Measurements from ENCODE around the gene IRX2.

The IRX2 gene

DNA sequence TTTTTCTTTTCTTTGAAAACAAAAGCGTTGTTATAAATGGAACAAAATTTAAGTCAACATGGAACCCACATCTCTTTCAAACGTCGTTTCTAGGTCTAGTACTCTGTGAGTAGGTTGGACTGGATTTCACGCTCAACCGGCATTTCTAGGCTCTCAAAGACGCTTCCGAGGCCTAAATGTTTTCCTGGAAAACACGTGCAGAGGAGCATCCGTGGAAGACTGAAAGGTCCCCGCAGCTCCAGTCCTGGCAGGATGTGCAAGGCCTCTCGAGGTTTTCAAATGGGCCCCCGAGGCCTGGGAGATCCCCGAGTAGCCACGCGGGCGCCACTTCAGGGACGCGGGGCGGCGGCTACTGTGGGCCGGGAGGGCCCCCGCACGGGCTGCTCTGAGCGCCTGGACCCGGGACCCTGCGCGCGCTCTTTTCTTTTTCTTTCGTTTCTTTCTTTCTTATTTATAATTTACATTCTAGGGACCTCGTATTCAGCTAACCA lies 4.2 kb upstream of the IRX2 start:
- DNase-seq (ENCODE audit: low spot score): no peak

DNA sequence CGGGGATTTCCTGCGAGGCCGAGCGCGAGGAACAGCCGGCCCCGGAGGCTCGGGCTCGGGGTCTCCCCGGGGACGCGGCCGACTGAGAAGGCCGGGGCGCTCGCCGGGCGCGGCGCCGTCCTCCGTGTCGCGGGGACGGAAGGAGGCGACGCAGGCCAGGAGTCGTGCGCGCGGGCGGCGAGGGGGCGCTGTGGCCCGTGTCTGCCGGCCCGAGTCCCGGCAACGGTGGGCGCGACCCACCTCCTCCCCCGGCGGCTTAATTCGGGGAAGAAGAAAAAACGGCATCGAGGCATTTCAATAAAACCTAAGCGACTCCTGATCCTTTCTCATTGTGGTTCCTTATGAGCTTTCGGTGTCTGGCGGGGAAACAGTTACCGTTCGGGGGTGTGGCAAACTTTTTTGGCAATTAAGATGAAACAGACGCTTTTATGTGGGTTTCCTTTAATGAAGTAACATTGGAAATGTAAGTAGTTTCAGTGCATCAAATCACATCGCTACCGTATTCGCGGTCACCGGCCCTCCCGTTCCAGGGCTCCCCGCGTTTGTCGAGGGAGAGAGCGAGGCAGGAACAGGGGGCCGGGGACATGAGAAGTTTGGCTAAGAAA lies 3.7 kb upstream of the IRX2 start:
- no peak for DNase-seq (ENCODE audit: low spot score)

DNA sequence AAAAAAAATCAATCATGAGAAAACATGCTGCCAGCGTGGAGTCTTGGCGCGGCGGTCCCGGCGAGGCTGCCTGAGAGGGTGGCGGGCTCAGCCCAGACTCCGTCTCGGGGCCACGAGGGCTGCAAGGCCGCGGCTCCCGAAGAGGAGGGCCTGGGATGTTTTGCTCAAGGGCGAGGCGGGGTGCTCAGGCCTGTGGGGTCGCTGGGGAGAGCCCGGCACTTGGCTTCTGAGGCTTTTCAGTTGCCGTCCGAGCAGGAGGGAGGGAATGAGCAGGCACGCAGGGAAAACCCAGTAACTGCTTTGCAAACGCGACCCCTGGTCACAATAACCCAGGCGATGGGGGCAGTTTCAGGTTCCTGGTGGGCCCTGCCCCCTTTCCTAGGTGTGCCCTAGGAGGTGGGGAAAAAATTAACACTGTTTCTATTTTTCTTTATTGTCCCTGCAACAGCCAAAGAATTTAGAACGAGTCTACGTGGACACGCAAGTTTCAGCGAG lies 3.2 kb upstream of the IRX2 start:
- DNase-seq (ENCODE audit: low spot score): no peak

DNA sequence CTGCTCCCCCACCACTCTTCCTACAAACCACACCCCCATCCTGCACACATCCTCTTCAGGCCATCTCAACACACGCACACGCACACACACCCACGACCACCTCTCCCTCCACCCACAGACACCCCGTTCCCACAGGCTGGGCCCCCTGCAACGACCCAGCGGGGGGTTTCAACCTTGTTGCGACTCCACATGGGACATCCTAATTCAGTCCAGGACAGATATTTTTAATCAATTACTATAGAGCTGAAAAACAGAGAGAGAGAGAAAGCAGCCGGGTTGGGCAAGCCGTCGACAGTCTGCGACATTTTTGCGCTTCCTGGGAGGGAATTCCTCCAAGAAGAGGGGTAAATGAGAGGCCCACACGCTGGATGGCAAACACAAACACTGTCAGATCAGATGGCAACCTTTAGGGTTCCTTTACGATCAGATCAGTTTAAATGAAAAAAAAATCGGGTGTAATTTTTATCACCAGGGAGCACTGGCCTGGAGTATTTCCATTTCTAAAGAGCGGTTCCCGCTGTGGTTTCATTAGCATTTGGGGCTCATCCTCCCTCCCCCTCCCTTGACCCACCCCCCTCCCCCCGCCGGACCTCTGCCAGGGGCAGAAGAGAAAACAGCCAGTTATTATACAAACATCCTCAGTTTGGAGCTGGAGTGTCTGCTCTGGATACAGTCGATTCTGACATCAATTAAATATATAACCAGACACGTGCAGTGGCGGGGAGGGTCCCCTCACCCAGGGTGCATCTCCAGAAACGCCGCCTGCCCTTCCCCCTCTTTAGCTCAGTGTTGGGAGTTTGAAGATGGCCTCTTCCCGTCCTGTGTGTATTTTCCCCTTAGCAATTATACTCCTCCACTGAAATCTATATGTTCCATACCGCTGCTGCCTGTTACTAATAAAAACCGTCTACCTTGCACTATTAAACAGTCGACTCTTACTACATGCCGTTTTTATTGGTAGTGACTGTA lies 2.3 kb upstream of the IRX2 start:
- no peak for DNase-seq (ENCODE audit: low spot score)

DNA sequence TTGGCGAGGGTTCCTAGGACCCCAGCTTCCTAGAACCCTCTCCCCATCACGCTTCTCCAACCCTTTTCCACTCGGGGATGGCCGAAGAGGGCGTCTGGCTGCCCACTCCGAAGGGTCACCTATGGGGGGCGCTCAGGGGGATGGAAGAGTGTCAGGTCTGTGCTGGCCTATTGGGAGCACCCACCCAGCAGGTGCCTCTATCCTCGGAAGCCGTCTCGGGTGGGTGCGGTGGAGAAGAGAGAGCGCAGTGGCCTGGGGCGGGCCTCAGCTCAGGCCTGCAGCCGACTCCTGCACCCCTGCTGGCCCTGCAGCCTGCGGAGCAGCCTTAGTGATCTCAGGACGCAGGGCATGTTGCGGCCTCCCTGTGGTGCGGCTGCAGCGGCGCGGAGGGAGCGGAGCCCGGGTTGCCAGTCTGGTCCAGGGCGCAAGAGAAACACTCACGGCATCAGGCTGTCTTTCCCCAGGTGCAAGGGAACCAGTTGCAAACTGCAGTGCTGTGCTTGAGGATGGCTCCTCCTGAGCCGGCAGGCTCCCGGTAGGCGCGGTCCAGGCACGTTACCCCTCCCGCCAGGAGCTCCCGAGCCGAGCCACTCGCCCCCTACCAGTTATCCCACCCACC lies 1.5 kb upstream of the IRX2 start:
- DNase-seq (ENCODE audit: low spot score): no peak

DNA sequence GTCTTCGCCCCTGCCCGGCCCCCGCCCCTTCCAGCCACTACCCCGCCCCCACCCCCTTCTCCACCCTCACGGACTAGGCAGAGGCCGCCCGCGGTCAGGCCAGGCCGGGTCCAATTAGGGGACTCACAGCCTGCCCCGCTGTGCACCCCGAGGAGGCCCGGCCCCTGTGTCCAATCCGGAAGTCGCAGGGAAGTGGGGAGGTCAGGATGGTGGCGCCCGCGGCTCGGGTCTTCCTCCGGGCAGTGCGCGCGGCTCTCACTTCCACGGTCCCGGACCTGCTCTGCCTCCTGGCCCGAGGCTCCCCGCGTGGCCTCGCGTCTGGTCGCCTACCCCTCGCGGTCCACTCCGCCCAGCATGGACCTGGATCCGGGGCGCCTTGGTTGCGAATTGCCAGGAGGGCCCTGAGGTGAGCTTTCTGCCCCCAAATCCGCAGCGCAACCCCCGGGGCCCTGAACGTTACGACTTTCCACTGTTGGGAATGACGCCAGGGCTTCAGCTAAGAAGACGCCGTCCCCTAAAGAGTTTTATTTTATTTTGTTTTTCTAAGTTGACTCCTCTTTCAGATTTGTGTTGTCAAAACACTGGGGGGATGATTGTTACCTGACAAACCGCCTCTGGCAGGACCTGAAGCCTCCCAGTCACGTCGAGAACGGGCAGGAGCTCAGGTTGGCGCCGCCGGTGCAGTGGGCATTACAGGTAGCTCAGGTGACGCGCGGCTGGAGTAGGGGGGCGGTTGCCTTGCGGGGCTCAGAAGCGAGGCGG lies 763 bp upstream of the IRX2 start:
- DNase-seq (ENCODE audit: low spot score): no peak

DNA sequence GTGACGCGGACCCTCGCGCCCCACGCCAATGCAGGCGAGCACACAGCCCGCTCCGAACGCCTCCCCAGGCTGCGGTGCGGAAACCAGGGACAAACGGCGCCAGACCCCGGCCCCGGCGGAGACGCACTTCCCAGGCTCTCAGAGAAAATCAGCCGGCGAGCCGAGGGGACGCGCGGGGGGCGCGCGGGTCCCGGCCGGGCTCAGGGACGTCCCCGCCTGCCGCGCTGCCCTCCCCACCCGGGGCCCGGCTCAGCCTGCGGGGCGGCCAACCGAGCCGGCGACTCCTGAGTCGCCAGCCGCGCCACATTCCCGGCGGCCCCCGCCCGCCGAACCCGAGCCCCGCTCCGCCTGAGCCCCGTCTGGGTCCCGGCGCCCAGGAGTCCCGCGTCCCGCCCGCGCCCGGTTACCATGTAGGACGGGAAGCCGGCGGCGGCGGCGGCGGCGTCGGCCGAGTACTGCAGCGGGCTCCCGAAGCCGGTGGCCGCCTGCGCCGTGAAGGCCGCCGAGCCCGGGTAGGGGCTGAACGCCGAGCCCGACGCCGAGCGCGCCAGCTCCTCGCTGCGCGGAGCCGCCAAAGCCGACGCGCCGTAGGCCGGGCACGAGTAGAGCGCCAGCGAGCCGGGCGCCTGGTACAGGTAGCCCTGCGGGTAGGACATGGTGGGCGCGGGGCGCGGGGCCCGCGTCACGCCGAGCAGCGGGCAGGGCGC lies 566 bp downstream of the IRX2 start:
- DNase-seq (ENCODE audit: low spot score): no peak

DNA sequence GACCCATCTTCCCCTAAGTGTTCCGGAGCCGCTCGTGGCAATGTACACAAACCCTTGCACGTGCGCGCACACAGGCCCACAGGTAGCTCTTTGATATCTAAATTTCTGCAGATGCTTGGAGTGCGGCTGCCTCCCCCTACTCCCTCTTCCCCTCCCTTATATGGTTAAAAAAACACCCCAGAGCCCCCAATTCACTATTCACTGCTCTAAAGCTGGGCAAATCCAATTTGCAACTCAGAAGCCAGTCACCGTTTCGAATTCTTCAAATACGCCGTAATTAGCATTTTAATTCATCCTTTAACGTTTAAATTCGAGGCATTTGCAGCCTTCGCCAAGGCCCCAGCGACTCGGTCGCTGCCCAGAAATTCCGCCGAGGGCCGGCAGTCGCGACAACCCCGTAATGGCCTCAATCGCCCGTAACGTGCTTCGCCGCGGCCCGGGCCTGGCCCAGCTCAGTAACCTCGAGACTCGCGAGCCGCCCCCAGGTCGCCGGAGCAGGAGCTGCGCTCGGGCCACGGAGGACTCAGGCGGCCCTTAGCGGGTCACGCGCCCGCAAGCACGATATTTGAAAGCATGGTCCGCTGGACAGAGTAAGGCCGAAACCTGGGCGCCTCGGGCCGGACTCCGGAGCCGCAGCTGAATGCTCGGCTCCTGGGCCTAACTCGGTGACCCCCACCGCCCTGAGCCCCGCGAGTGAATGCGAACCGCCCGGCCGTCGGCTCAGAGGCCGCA lies 1.3 kb downstream of the IRX2 start:
- DNase-seq (ENCODE audit: low spot score): no peak

DNA sequence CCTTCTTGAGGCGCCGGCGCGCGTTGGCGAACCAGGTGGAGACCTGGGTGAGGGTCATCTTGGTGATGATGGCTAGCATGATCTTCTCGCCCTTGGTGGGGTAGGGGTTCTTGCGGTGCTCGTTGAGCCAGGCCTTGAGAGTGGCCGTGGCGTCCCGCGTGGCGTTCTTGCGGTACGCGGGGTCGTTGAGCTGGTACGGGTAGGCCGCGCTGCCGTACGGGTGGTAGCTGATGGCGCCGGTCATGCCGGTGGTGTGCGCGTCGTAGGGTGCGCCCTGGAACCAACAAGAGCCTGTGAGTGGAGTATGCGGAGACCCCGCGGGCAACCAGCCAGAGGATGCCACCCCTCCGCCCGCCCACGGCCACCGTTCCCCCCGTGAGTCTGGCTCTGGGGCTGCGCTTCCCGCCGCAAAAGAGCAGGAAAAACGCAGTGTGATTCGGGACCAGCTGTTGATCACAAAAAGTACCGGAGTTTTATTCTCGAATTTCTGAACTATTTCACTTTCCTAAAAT lies 1.9 kb downstream of the IRX2 start:
- DNase-seq (ENCODE audit: low spot score): no peak

DNA sequence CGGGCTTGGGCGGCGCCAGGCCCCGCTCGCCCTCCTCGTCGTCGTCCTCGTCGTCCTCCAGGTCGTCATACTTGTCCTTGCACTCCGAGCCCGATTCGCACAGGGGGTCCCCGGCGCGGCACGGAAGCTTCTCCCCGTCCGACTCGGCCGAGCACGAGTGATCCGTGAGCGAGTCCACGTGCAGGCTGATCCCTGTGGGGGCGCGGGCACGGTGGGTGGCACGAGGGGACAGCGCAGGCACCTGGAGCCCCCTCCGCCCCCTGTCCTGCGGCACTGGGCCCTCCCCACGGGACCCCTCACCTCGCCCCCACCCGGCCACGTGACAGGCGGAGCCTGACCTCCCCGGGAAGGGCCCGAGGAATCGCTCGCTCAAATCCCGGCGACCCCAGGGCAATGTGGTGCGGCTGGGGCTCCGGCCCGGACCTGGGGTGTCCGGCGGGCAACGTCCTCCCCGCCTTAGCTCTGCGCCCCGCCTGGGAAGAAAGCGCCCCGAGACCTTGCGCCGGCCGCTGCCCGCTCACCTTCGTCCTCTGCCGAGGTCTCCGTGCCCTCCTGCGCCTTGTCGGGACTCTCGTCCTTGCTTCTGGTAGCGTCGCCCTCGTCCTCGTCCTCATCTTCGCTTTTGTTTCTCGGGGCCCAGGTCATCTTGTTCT lies 2.5 kb downstream of the IRX2 start:
- DNase-seq (ENCODE audit: low spot score): no peak

DNA sequence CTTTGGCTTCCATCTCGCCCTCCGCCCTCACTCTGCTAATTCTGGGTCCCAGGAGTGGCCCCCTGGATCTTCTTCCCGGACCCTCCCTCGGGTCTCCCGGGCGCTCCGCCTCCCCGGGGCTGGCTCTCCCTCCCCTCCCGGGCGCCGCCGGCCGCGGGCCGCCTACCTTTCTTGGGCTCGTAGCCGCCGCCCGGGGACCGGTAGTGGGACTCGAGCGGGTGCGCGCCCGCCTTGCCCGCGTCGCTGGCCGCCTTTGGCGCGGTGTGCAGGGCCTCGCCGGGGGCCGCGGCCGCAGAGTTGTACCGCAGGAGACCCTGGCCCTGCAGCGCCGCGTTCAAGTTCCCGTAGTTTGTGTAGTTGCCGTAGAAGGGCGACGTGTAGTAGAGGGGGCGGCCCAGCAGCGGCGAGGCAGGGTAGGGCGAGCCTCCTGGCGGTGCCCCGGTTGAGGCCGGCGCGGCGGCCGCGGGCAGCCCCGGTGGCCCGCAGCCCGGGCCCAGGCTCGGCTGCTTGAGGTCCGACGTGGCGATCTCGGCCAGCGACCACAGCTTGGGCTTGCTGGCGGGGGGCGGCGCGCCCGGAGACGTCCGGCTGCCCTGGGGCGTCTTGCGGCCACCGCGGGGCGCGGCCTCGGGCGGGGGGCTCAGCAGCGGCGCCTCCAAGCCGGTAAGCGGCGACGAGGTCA lies 3.2 kb downstream of the IRX2 start:
- no peak for DNase-seq (ENCODE audit: low spot score)

DNA sequence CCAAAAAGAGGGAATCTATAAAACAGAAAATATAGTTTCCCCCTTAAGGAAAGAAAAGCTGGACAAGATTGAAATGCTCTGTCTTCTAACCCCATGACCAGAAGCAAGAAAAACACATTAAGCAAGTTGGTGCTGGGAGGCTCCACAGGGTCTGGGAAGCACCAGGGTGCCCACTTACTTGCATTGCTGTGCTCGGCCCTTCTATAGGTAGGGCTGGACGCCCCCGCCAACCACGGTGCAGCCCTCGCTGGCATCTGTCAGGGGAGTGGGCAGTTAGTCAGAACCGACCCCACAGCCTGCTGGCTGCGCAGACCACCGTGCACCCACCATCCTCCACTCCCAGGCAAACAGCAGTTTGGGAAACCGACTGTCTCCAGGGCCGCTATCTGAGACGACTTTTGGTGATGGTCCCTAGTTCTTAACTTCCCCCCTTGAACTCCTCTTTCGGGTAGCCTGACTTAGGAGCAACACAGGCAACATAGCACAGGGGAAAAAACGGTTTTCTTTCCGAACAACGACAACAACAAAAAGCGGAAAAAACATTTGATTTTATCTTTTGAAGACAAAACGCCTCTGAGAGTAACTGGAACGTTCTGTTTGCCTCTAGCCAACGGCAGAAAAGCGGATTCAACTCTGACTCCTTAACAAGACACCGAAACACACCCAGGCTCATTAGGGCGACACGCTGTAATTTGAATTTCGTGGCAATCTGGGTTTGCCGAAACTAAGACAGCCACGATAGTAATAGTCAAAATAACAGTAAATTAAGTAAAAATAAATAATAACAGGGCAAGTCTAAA lies 3.9 kb downstream of the IRX2 start:
- no peak for DNase-seq (ENCODE audit: low spot score)

DNA sequence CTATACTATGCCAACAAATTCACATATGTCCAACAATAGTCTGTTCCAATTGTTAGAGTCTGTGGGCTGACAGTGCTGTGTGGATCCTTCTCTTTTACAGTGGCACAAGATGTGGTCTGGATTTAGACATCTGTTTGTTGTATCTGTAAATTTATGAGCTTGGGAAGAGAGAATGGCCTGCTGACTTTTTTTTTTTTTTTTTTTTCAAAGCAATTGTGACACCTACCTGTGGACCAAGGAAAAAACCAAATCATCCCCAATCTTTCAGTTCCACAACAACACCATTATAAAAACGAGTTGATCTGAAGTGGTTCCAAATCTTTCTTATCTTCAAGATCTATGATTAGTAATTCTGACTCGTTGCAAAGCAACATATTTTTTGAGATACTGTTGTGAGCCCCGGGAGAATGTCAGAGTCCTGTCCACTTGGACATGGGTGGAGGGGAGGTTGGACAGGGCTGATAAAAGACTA lies 4.9 kb downstream of the IRX2 start:
- no peak for DNase-seq (ENCODE audit: low spot score)

DNA sequence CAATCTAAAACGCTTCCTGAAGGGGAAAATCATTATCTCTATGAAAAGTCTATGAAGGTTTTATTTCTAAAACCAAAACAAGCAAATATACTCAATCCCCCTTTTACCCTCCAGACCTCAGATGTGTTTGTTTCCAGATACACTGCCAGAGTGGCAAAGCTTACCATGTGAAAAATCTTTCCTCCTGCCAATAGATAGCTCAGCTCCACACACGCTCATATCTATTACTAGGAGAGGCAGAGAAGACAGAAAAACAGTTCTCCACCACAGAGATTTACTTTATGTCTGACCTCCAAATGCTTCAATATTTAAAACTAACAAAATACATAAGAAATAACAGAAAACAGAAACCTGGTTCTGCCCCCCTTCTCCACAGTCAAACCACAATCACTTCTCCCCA lies 7.0 kb downstream of the IRX2 start:
- DNase-seq (ENCODE audit: low spot score): no peak

DNA sequence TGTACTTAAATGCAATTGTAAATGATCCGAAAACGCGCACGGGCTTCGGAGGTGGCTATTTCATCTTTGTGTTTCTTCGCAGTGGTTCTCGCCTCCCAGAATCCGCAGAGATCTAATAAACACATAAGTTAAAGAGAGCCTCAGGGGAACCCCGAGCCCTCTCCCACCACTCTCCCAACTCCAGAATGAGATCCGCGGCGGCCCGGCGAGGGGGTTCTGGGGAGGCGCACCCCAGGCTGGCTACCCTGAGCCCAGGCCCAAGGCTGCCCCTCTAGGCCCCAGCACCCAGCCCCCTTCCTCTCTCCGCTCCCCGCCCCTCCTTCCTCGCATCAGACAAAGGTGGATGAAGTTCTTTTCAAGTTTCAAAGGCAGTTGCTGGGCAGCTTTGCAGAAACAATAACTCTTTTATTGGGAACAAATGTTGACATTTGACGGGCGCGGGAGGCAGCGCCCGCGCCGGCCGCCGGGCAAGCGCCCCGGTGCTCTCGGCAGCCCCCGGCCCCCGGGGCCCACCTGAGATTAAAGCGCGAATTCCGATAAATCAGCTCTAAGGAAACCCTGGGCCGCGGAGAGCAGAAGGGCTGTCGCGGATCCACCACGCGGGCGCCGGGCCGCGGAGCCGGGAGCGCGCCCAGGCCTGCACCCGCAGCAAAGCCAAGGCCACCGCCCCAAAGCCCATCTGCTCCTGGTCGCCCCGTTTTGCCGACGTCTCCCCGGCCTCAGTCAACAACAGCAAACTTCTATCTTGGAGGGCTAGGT lies 8.4 kb downstream of the IRX2 start:
- no peak for DNase-seq (ENCODE audit: low spot score)

DNA sequence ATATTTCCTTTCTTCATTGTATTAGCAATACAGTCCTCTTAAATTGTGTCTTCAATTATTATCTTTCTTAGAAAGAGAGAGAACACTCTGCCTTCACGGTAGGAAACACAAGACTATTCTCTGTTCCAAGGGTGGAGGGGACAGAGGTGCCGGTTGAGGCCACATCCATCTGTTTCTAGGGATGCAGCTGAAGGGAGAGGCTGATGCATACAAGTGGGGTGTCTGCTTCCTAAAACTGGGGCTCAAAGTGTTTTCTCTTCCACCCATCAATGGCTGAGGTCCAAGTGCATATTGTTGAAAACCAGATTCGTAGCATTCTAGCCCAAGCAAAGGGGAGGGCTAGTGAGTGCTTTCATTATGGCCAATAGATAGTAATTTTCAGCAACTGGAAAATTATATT lies 9.5 kb downstream of the IRX2 start:
- DNase-seq (ENCODE audit: low spot score): no peak

DNA sequence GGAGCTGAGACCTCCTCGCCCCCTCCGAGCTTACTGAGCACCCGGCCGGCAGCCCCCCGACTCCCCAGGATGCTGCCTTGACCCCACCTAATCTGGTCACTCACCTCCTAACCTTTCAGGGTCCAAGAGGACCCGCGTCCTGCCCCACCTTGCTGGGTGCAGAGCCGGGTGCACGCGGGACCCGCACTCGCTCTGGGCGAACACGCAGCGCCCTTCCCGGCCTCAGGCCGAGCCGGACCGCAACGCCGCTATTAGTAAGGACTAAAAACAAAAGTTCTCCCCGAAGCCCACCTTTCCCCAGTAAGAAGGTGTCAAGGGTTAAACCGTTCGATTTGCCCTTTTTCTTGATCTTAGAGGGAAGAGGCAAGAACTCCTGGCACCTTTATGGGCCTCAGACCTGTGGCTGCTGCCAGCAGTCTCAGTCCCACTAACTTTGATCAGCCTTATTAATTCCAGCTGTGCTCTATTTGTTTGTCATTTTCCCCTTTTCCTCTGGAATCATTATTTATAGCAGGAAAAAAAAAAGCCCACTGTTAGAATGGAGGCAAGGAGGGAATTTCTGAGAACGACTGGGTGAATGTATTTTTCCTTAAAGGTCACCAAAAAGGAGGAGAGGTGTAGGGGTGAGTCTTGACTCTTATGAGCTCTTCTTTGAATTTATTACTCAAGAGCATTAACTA lies 10.5 kb downstream of the IRX2 start:
- no peak for DNase-seq (ENCODE audit: low spot score)

Data from hematopoietic multipotent progenitor cell treated with erythropoietin and hydrocortisone succinate and interleukin-3 and kit ligand, for 15 days (in vitro differentiated cells).